Cortex of kidney (tissue), 1 donor: ENCODE results near the gene SETD2.

Source experiments
- DNase-seq: peaks from one replicate; lab custom pipeline; 2025; lab: John Stamatoyannopoulos, UW

The SETD2 gene

DNA sequence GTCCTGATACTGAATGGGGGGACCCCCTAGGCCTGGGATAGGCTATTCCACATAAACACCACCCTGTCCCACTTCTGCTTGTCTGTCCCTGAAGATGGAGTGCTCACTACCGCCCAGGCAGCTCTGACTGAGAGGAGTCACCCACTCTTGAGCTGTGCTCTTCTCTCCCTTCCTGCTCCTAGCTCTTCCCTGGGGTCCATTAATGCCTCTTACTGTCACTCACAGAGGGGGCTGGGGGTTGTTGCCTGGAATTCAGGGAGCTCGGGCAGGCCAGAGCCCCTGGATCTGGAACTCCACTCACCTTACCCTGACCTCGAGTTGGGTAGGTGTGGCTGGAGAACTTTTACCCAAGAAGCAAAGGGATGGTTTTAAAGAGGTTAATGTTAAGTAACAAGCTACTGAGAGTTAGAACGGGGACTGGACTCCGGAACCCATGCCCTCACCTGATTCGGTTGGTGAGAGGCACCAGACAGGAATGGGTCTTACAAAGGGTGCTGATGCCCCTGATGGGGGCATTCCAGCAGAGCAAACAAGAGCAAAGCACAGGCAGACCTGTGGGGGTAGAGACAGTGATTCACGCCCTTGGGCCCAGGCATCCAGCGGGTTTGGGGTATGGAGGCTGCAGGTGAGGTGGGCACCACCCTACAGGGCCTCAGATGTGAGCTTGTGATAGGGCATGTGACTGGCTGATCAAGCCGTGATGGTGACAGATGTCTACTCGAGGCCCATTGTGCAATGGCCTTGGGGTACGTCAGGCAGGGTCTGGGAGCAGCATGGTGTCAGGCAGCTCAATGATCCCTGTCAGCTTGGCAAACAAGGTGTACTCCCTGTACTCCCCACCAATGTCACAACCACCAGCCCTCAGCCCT is 179.1 kb downstream of the SETD2 start:
- DNase-seq = no peak

DNA sequence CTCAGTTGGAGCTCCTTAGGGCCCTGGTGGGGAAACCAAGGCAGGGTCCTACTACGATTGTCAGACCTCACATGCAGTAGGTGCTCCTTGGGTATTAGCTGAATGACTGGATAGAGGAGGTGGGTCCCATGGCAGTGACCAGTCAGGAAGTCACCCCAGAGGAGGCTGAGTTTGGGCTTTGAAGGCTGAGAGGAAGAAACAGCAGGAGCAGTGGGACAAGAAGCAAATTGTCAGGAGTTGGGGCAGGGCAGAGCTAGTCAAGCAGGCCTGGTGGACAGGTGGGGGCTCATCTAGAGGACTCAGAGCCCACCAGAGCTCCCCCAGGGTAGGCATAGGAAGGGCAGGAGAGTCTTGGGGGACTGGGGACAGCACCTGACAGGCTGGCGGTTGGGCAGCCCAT is 181.4 kb downstream of the SETD2 start:
- no peak for DNase-seq

DNA sequence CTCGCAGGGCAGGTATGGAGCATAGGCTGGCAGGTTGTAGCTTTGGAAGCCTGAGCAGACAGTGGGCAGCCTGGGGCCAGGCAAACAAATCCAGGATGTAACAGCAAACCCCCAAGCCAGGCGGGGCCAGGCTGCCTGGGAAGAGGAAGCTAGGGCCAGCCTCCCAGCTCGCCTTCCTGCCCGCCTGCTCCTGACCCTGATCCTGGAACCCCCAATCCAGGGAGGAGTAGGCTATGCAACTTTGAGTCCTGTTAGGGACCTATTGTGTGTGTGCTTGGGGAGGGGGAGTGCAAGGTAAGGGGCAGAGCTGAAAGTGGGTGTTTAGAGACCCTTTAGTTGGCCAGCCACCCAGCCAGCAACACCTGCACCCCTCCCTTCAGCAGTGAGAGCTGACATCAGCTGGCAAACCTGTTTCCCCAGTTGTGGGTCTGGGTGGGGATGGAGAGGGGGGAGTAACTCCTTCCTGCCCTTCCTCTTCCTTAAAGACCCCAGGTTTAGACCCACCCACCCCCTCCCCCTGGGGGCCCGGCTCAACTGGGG is 181.9 kb downstream of the SETD2 start:
- DNase-seq = no peak

DNA sequence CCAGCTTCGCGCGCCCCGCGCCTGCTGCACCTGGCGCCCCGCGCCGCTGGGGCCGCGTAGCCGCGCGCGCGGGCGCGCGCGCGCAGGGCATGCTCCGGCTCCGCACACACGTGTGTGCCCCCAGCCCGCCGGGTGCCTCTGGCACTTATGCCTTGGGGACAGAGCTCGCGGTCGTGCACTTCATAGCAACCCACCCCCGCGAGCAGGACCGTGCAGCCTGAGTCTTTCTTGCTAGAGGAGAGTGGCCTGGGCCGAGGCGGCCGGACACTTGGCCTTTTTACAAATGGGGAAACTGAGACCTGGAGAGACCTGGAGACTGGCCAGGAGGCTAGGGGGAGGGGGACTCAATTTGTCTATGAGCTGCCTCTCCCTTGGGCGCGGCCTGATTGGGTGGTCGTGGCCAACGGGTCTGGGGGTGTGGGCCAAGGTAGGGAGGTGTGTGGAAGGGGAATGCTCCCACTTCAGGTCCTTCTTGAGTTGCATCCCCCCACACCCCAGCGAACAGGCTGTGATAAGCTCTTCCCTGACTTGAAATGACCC is 183.9 kb downstream of the SETD2 start:
- DNase-seq = no peak

DNA sequence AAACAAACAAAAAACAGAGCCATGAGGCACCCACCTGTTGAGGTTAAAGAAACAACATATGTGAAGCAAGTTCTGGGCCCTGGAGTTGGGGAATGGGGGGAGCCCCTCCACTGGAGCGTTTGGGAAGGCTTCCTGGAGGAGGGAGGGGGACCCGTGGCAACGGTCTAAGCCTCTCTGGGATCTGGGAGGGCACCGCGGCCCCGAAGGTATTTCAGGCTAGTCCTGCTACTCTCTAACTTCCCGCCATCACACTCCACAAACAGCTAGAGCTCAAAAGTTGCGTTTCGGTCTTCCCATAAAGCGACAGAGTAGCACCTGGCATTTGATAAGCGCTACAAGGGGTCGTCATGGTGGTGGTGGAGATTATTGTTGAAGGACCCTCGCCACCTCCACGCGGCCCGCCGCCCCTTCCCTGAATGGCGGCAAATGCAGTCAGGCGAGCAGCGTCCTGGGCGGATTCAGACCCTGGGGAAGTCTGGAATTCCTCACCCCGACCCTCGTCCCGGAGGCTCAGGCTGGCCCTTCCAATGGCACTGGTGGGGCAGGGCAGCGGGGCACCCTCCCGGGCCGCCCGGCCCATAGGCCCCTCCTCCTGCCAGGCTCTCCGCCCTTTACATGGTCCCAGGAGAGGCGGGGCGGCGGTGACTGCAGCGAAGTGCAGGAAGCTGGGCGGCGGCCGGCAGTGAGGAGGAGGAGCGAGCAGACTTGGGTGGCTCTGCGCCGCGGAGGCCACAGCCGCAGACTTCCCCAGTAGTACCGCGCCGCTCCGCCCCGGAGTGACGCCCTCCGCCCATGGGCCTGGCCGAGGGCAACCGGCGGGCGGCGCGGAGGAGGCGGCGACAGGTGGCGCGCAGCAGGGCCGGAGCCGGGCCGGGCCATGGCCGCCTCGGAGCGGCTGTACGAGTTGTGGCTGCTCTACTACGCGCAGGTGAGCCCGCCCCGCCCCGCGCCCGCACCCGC is 184.6 kb downstream of the SETD2 start, which contains the start of gene NBEAL2:
Gene NBEAL2 (plus strand): TSS at position 682 of the 960 bp plus-strand sequence. CDS start 196 bp downstream, at position 878.
- no peak for DNase-seq

DNA sequence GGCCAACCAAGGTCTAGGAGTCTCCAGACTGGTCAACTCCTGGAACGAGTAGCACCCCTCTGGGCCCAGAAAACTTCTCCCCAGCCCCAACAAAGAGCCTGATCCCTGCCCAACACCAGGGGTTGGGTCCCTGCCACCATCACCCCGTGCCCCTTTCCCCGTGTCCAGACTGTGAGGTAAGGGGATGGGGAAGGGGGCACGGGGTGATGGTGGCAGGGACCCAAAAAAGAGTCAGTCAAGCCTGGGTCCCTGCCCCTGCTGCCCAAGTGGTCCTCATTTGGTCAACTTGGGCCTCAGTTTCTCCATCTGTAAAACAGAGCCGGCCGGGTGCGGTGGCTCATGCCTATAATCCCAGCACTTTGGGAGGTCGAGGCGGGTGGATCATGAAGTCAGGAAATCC is 185.5 kb downstream of the SETD2 start:
- DNase-seq = no peak

DNA sequence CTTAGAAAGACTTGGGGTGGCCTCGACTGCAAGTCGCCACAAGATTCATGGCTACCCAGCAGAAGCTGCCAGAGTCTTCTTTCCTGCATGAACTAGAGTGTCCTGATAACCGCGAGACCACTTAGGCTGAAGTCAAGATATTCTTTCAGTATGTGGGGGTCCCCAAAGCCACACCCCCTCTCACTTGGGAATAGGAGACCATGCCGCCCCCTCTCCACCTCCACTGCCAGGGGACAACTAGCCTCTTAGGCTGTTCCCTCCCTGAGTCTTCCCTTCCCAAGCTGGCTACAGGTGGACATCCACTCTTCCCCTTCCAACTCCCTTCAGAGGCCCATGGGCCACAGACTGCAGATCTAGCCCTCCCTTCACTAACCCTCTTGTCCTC is 186.1 kb downstream of the SETD2 start:
- DNase-seq = no peak

DNA sequence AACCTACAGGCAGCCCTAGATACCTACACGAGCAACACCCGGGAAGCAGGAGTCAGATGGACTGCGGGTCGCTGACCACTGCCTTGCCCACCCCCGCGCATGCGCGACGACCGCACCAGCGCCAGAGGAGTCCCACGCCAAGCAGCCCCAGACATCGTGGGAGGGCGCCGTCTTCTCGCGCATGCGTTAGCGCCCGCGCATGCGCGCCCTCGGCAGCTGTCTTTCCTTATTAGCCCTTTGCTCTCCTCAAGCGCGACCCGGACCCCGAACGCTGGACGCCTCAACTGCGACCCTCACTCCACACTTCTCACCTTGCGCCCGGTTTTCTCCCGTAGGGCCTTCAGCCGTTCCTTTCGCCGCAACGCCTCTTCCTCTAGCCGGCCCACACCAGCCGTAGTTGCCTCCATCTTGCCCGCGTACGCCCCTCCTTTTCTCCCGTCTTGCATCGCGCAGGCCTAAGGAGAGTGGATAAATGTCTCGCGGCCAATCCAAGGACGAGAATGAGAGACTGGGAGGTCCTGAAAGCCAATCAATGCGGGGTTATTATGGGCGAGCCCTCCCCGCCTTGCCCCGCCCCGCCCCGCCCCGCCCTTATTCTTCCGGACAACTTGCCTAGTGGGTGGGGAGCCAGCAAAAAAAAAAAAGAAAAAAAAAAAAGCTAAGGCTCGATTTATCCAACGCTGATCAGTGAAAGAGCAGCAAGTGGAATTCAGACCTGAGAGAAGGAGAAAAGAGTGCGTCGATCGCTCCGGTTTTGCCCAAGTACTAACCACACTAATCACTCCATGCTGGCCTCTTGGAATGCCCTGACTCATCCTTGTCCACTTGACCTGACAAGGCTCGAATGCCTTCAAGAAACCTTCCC is 187.4 kb downstream of the SETD2 start, which contains the start of gene CCDC12:
Gene CCDC12 (minus strand): TSS at position 420 of the 865 bp plus-strand sequence. CDS start 13 bp downstream, at position 407.
- DNase-seq = no peak

DNA sequence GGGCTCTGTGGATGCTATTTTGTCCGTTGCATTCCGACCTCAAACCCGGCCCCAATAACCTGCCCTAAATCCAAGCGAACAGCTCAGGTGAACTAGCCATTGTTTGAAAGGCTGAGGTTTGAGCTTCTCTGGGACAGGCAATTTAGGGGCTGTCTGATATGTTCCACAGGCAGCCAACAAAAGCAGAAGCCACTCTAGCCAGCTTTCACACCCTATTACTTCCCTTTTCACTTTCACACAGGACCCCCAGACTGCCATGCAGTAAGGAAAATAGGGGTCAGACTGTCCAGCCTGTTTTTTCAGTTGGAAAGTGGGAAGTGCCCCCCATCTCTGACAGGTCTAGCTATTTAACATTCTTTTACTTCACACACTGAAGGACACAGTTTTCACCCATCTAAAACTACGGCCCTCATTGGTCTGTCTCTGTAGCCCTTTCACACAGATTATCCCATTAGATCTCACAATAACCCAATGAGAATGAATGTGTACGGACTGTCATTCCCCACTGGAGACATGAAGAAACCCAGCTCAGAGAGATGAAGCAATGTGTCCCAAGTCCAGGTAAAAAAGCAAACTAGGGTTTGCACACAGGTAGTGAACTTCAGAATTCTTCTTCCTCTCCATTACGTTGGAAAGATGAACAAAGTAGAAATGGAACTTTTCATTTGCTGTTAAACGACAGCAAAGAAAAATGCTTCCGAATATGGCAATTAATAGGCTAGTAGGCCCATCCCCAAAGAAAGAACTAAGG is 189.3 kb downstream of the SETD2 start:
- DNase-seq = no peak

DNA sequence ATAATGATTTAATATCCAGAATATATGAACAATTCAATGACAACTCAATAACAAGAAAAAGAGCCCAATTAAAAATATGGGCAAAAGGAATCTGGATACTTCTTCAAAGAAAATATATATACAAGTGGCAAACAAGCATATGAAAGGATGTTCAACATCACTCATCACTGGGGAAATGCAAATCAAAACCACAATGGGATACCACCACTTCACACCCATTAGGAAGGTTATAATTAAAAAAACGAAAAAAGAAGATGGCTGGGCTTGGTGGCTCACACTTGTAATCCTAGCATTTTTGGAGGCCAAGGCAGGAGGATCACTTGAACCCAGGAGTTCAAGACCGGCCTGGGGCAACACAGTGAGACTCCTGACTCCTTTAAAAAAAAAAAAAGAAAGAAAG is 191.5 kb downstream of the SETD2 start:
- DNase-seq = no peak

DNA sequence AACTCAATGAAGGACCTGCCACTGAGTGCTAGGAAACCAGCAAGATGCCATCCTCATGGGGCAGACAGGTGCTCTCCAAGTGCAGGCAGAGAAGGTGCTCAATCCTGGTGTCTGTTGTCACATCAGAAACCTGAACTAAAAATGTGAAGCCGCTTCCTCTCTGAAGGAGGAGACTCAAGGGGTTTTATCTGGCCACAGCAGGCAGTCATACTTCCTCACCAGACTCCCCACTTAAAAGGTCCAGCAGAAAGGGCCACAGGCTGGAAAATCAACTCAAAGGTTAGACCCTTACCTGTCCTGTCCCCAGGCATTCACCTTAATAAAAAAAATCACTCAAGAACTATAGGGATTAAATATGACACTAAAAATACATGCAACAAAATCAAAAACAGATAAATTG is 192.2 kb downstream of the SETD2 start:
- no peak for DNase-seq

DNA sequence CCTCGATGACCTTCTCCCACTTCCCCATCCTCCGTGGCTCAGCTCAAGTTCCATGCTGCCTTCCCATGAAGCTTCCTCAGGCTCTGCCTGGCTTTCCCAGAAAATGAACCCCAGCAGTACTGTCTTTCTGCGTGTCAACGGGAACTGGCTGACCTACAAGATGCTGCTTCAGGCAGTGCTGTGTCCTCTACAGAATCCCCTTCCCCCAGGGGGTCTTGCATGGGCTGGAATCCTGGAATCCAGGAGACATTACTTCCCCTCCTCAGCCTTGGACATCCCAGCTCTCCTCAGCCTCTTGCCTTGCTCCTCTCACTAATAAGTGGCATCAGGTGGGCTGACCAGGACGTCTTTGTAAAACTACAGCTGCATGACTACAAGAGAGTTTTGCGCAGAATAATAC is 192.8 kb downstream of the SETD2 start:
- no peak for DNase-seq

DNA sequence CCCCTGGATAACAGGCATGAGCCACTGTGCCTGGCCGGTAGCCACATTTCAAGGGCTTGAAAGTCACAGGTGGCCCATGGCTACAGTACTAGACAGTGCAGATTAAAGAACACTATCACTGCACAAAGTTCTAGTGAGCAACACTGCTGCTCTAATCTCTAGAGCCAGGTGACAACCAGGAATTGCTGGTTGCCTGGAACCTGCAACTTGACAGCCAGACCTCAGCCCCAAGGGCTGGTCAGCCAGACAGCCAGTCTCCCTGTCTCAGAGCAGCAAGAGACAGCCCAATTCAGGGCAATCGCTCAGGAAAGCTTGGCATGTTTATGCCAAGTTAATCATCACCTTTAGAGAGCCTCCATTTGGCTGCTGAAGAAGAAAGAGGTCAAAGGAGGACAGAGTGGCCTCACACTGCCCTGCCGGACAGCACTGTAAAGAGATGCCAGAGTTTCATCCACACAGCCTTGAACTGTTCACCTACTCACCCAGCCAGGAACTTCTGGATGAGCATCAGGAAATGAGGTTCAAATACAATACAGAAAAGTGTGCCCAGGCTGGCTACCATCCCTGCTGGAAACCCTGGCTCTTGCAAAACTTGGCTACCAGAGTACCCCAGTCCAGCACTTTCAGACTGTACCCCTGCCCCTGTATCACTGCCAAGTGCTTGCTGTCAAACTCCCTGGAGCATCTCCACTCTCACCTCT is 193.4 kb downstream of the SETD2 start:
- DNase-seq = no peak

DNA sequence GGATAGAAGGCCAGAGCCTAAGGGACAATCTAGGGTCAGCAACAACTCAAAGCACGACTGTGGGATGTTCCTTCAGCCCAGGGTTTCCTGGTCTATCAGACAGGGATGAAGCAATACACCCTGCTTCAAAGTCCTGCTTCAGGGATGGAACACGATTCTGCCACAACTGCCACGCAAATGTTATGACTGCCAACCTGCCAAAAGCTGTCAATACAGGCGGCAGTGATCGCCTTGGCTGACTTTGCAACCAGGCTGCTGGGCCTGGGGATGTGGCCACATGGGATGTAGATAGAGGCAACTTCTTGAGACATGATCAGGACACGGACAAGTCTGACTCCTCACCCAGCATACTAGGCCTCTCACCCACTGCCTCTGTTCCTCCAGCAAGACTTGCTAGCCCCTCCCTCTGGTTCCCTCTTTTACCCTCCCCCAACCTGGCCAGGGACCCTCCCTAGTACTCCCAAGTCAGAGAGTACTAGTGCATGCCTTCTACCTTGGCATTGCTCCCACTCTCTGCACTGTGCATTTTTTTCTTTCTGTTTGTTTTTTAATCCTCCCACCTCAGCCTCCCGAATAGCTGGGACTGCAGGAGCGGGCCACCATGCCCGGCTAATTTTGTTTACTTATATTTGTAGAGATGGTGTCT is 195.0 kb downstream of the SETD2 start:
- DNase-seq = no peak

DNA sequence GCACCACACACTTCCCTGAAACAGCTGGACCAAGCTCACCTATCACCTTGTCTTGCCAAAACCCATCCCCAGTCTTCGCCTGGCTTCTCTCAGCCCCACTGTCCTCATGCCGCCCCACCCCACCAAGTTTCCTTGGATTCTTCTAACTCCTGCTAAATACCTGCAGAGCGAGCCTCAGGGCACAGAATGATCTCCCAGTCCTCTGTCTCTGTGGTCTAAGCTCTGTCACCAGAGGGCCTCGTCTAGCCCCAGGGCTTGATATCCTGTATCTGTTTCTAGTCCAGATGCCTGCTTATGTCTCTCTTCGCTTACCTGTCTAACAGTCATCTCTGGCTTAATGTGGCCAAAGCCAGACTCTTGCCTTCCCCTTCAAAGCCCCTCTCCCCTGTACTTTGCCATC is 197.1 kb downstream of the SETD2 start:
- DNase-seq = no peak
